Lung (tissue), 12 donors: ENCODE results near the gene ASB18. TPM values are rescaled to one million over a fixed set of nuclear protein-coding genes. Genes with fewer than 3 reads are reported as not detected.

Experiments used
- ATAC-seq: fragments of 200-7000 bp; cut with Tn5 transposase; one replicate; pipeline ENCODE4 v1.9.1; 2020; ENCODE audit warnings: moderate number of reproducible peaks; ENCODE audit not compliant: insufficient read depth, low FRiP score
- DNase-seq, 3 donors: peaks; one replicate each; pipeline ENCODE4 v3.0.0-alpha.2; 2013 to 2017
- H3K27ac ChIP-seq, 2 donors: one replicate each; pipeline ENCODE4 v1.5.1; 2013; ENCODE audit warnings: mild to moderate bottlenecking in 2 of 2, moderate library complexity in 2 of 2, control low read depth in 1 of 2, inconsistent platforms in 1 of 2, low read depth in 1 of 2, low read length in 1 of 2
- H3K27me3 ChIP-seq, 3 donors: one replicate each; pipeline ENCODE4 v1.5.1; 2013; ENCODE audit warnings: low read length in 2 of 3; ENCODE audit not compliant: control insufficient read depth in 3 of 3, insufficient read depth in 3 of 3
- H3K36me3 ChIP-seq, 4 donors: one replicate each; pipeline ENCODE4 v1.5.1; 2013; ENCODE audit warnings: low read length in 4 of 4, mild to moderate bottlenecking in 1 of 4, moderate library complexity in 1 of 4; ENCODE audit not compliant: control insufficient read depth in 4 of 4, insufficient read depth in 4 of 4
- H3K4me1 ChIP-seq, 5 donors: one replicate each; pipeline ENCODE4 v1.5.1; 2013; ENCODE audit warnings: low read length in 5 of 5, mild to moderate bottlenecking in 2 of 5, moderate library complexity in 1 of 5; ENCODE audit not compliant: control insufficient read depth in 5 of 5, insufficient read depth in 5 of 5
- H3K4me3 ChIP-seq: one replicate; pipeline ENCODE4 v1.5.1; 2013; ENCODE audit warnings: mild to moderate bottlenecking, control low read depth, moderate library complexity
- H3K9ac ChIP-seq, 2 donors: one replicate each; pipeline ENCODE4 v1.5.1; 2013; ENCODE audit warnings: low read length in 2 of 2, control low read depth in 1 of 2; ENCODE audit not compliant: insufficient read depth in 1 of 2
- H3K9me3 ChIP-seq, 4 donors: one replicate each; pipeline ENCODE4 v1.5.1; 2013; ENCODE audit warnings: low read length in 3 of 4, mild to moderate bottlenecking in 1 of 4, moderate library complexity in 1 of 4; ENCODE audit not compliant: control insufficient read depth in 4 of 4, insufficient read depth in 3 of 4
- CTCF ChIP-seq: IDR thresholded peaks from 2 replicates; pipeline ENCODE4 v1.5.1; 2012; ENCODE audit warnings: mild to moderate bottlenecking; ENCODE audit errors: control extremely low read depth, extremely low read depth
- WGBS, 2 donors: extraction: QIAGEN DNeasy Blood & Tissue Kit; methylation state at CpG; one replicate each; pipeline ENCODE4 v1.1.7; 2013; 5-methylcytosine and 5-hydroxymethylcytosine counted together
- polyA plus RNA-seq, 2 donors: library from polyadenylated mRNA; stranded (reverse); fragments of 200-250 nt; gene quantifications; one replicate each; pipeline ENCODE4 v1.2.1, GENCODE V29; 2013
- total RNA-seq, 2 donors: library from RNA; depleted of rRNA in 1 of 2; stranded (reverse); fragments of >200 nt in 1 of 2; gene quantifications; one replicate each; pipeline ENCODE4 v1.2.1, GENCODE V29; 2014 to 2021
- donor health status: control.
- donor health status: control.
- donor health status: Bipolar disorder and iron deficiency.
- donor health status: healthy.
- donor health status: DM: yes; HTN: yes; CAD: no.

The ASB18 gene
- total and polyA plus RNA-seq, 4 donors, result not detected

- no peak overlapping the region for H3K27ac ChIP-seq
- no peaks in the 10 kb centered on the region for H3K36me3 ChIP-seq
- 86 to 88% methylated on average over 11 of the region's 11 CpGs for WGBS, 2 donors
- H3K4me1 ChIP-seq, result no peaks in the 10 kb centered on the region
- peaks cover 0 to 1% (median 0%) of the 10 kb centered on the region in 4 donors for H3K9me3 ChIP-seq
- no peak overlapping the region for H3K4me3 ChIP-seq
- TF ChIP-seq CTCF, result no peak
- H3K27me3 ChIP-seq, result peaks cover 0 to 7% (median 0%) of the 10 kb centered on the region in 3 donors
- H3K9ac ChIP-seq, result no peak overlapping the region
- DNase-seq, result no peak
- no peak for ATAC-seq
Measured at GRCh38 chr2:236298924-236299475, 34.8 kb upstream of the ASB18 start.

- Histone ChIP-seq H3K9ac (no peak overlapping the region), H3K36me3 (no peaks in the 10 kb centered on the region), H3K4me3 (no peak overlapping the region), H3K27me3 (peaks cover 0 to 6% (median 6%) of the 10 kb centered on the region in 3 donors), H3K4me1 (no peaks in the 10 kb centered on the region), H3K9me3 (peaks cover 0 to 4% (median 0%) of the 10 kb centered on the region in 4 donors), H3K27ac (no peak overlapping the region)
- TF ChIP-seq CTCF, result no peak
- DNase-seq (no peak), ATAC-seq (no peak)
- WGBS, 2 donors, result 83 to 90% methylated on average over 8 of the region's 8 CpGs
Measured at GRCh38 chr2:236295481-236295880, 31.3 kb upstream of the ASB18 start.

GRCh38 chr2:236294647-236295046, 30.4 kb upstream of the ASB18 start:
- H3K27me3 ChIP-seq, result peaks cover 0 to 12% (median 12%) of the 10 kb centered on the region in 3 donors
- ATAC-seq, result no peak
- 84 to 85% methylated on average over 9 of the region's 9 CpGs for WGBS, 2 donors

More at GRCh38 chr2:236294647-236295046, 30.4 kb upstream of the ASB18 start:
- no peaks in the 10 kb centered on the region for H3K36me3 ChIP-seq
- no peak for DNase-seq
- no peak overlapping the region for H3K4me3 ChIP-seq
- no peak overlapping the region for H3K27ac ChIP-seq
- TF ChIP-seq CTCF, result no peak
- H3K9me3 ChIP-seq, result peaks cover 0 to 4% (median 0%) of the 10 kb centered on the region in 4 donors
- no peak overlapping the region for H3K9ac ChIP-seq
- H3K4me1 ChIP-seq, result no peaks in the 10 kb centered on the region
